ENCODE measurements around the gene GLRA1.
"Not testable (repeated sequence)": the region's sequence is repeated elsewhere in the genome, so short reads cannot be mapped to it uniquely, and the experiment has no call there.

Gene GLRA1

DNA sequence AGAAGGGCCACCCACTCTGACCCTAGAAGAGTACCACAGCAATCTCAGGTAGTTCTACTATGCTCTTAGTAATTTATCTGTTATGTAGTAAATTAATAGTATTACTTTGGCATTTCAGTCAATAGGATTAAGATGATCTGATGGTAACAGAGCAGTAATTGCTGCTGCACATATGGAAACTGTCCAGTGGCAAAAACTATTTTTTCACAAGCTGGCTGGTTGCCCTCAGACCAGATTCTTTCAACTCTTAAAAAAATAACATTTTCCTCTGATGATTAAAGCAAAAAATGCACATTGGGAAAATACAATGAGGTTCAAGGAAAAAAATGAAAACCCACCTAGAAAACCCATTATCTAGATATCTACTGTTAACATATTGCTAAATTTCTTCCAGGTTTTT, 19.7 kb downstream of the GLRA1 start:
- no peak for FAIRE-seq
- DNase-seq (ENCODE audit: insufficient read length, low spot score), result no peak
- no peak for TF ChIP-seq POLR2A (IDR thresholded peaks at IDR 0.05; ENCODE audit: low read depth, low read length)

DNA sequence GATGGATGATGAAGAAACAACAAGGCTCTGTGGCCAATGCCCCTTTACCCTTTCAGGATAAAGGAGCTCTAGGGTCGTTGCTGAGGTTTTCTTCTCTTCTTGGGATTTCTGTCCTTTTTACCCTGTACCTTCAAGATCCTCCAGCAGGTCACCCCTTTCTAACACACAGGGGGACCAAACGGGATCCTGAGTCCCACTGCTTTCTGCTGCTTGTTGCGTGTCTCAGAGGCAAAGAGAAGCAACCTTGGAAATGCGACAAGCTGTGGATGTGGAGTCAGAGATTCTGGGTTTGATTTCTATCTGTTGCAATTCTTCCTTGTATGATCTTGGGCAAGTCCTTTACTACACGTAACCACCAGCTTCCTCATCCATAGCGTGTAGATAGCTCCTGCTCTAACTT, 20.5 kb downstream of the GLRA1 start:
- DNase-seq (ENCODE audit: insufficient read length, low spot score), result no peak
- no peak for TF ChIP-seq POLR2A (IDR thresholded peaks at IDR 0.05; ENCODE audit: low read depth, low read length)
- FAIRE-seq, result no peak

- DNase-seq (ENCODE audit: insufficient read length, low spot score) (no peak), FAIRE-seq (no peak)
- no peak for TF ChIP-seq POLR2A (IDR thresholded peaks at IDR 0.05; ENCODE audit: low read depth, low read length)
Observed at GRCh38 chr5:151903243-151903653, 21.4 kb downstream of the GLRA1 start.

DNA sequence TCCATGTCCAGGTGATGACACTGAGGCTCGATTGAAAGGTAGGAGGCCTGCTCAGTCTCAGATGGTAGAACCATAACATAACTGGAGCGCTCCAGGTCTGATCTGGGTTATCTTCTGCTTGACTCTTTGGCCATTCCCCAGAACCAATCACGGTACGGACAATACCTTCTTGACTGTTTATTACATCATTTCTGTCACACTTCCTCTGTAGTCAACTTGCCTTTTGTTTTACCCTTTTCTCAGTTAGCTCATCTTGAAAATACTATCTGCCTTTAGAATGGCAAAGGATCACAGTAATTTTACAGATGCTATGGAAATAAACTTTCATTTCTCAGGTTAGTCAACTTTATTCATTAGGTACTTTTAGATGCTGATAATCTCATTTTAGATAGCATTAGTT, 22.4 kb downstream of the GLRA1 start:
- FAIRE-seq (no peak), DNase-seq (ENCODE audit: insufficient read length, low spot score) (no peak)
- no peak for TF ChIP-seq POLR2A (IDR thresholded peaks at IDR 0.05; ENCODE audit: low read depth, low read length)

GRCh38 chr5:151901611-151902010, 23.0 kb downstream of the GLRA1 start:
- no peak for DNase-seq (ENCODE audit: insufficient read length, low spot score)
- no peak for FAIRE-seq
- no peak for TF ChIP-seq POLR2A (IDR thresholded peaks at IDR 0.05; ENCODE audit: low read depth, low read length)

DNA sequence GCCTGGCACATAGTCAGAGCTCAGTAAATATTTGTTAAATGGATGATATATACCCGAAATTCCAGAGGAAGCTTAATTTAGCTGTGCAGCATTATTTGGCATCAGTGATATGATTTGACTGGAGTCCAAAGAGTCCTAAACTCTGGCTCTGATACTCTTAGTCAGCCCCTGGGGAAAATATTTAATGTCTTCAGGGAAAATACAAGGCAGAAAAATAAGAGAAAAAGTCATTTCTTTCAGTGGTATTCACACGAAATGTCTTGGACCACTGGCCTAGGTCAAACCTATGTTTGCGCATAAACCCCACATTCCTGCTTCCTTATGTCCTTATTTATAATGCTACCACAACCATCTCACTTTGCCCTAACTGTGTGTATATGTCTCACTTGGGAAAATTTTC, 23.8 kb downstream of the GLRA1 start:
- FAIRE-seq (no peak), DNase-seq (ENCODE audit: insufficient read length, low spot score) (no peak)
- no peak for TF ChIP-seq POLR2A (IDR thresholded peaks at IDR 0.05; ENCODE audit: low read depth, low read length)

DNA sequence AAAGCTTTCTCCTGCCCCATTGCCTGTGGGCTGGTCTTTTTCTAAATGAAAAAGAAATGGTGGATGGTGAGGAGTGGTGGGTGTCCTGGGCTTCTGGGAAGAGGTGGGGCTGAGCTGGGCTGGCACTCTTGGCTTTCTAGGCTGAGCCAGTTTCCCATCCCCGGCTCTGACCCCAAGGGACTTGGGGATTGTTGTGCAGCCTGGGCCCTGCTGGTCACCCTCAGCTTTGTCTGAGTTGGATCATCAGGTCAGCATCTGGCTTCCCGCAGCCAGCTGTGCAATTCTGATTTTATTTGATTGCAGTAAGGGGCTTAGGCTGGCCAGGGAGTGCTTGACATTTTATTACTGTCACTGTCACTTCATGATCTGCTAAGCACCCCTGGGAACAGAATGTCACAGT, 25.3 kb downstream of the GLRA1 start:
- DNase-seq (ENCODE audit: insufficient read length, low spot score) (no peak), FAIRE-seq (no peak)
- TF ChIP-seq POLR2A (IDR thresholded peaks at IDR 0.05; ENCODE audit: low read depth, low read length), result no peak

- DNase-seq (ENCODE audit: insufficient read length, low spot score) (no peak), FAIRE-seq (no peak)
- no peak for TF ChIP-seq POLR2A (IDR thresholded peaks at IDR 0.05; ENCODE audit: low read depth, low read length)
Observed at GRCh38 chr5:151897896-151898295, 26.8 kb downstream of the GLRA1 start.

- no peak for TF ChIP-seq POLR2A (IDR thresholded peaks at IDR 0.05; ENCODE audit: low read depth, low read length)
- FAIRE-seq (no peak), DNase-seq (ENCODE audit: insufficient read length, low spot score) (no peak)
Observed at GRCh38 chr5:151897020-151897552, 27.6 kb downstream of the GLRA1 start.

DNA sequence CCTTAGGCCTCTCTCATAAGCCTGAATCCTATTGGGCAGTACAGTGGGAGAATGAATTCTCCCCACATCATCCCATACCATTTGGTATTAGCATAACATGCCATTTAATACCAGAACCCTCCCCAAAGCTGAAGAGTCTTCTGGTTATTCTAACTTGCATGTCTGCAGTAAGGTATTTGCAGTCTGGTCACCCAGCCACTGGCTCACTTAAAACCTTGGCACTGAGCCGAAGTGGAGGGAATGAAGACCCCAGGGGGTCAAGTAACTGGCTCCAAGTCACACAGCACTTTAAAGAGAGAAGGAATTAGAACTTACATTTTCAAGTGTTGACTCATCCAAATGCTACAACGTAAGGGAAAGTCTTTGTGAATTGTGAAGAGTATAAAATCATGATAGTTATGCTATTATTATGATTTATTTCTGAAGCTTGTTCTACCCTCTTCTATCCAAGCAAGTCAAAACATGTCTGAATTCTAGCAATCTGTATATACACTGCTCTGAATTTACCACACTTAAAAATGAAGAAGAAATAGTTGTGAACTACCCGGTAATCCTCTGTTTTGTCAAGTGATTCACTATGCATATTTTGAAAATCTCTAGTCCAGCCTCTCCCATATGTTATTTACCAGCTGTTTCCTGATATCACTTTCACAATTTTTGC, 28.5 kb downstream of the GLRA1 start:
- no peak for FAIRE-seq
- peak; percentile 23 for DNase-seq (ENCODE audit: insufficient read length, low spot score)
- TF ChIP-seq POLR2A (IDR thresholded peaks at IDR 0.05; ENCODE audit: low read depth, low read length), result no peak

GRCh38 chr5:151895660-151896030, 29.0 kb downstream of the GLRA1 start:
- FAIRE-seq (no peak), DNase-seq (ENCODE audit: insufficient read length, low spot score) (no peak)
- no peak for TF ChIP-seq POLR2A (IDR thresholded peaks at IDR 0.05; ENCODE audit: low read depth, low read length)

DNA sequence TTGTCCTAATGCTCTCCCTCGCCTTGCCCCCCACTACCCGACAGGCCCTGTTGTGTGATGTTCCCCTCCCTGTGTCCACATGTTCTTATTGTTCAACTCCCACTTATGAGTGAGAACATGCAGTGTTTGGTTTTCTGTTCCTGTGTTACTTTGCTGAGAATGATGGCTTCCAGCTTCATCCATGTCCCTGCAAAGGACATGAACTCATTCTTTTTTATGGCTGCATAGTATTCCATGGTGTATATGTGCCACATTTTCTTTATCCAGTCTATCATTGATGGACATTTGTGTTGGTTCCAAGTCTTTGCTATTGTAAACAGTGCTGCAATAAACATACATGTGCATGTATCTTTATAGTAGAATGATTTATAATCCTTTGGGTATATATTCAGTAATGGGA, 31.2 kb downstream of the GLRA1 start:
- not testable (repeated sequence) for FAIRE-seq; DNase-seq (ENCODE audit: insufficient read length, low spot score)

- DNase-seq (ENCODE audit: insufficient read length, low spot score) (no peak), FAIRE-seq (no peak)
- no peak for TF ChIP-seq POLR2A (IDR thresholded peaks at IDR 0.05; ENCODE audit: low read depth, low read length)
Observed at GRCh38 chr5:151892393-151892792, 32.3 kb downstream of the GLRA1 start.

DNA sequence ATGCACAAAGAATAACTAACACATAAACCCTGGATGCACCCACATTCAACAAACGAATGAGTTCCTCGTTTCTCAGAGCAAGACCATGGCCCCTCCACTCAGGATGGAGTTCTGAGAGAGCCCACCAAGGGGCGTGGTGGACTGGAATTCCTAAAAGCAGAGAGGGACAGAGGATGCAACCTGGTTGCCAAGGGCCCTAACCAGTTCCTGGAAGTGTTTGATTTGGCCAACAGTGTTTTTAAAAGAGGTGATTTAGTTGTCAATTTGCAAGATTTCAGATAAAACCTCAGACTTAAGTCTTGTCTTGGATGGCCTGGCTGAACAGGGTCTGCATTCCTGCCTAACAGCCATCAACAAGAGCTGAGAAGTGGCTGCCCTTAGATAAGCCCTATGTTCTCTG, 34.4 kb downstream of the GLRA1 start:
- no peak for FAIRE-seq
- TF ChIP-seq POLR2A (IDR thresholded peaks at IDR 0.05; ENCODE audit: low read depth, low read length), result no peak
- no peak for DNase-seq (ENCODE audit: insufficient read length, low spot score)

GRCh38 chr5:151889614-151890013, 35.0 kb downstream of the GLRA1 start:
- no peak for FAIRE-seq
- no peak for DNase-seq (ENCODE audit: insufficient read length, low spot score)
- no peak for TF ChIP-seq POLR2A (IDR thresholded peaks at IDR 0.05; ENCODE audit: low read depth, low read length)
